ENCODE data around the gene EVC. TPM values are rescaled to one million over a fixed set of nuclear protein-coding genes. Genes with fewer than 3 reads are reported as not detected.

Gene EVC
- total RNA-seq, 4 donors from 2014 or later = 8.3 to 37.0 (median 19.3) TPM

GRCh38 chr4:5712931-5713330 is 1.9 kb downstream of the EVC start:
- no peak for TF ChIP-seq CTCF (IDR thresholded peaks at IDR 0.05; ENCODE audit: low read depth)

- TF ChIP-seq CTCF (IDR thresholded peaks at IDR 0.05; ENCODE audit: low read depth) = no peak
Observed at GRCh38 chr4:5713861-5714260, 2.9 kb downstream of the EVC start.

GRCh38 chr4:5715357-5715756 is 4.4 kb downstream of the EVC start:
- no peak for TF ChIP-seq CTCF (IDR thresholded peaks at IDR 0.05; ENCODE audit: low read depth)

GRCh38 chr4:5716391-5716790 is 5.4 kb downstream of the EVC start:
- no peak for TF ChIP-seq CTCF (IDR thresholded peaks at IDR 0.05; ENCODE audit: low read depth)

- no peak for TF ChIP-seq CTCF (IDR thresholded peaks at IDR 0.05; ENCODE audit: low read depth)
Observed at GRCh38 chr4:5717449-5718158, 6.6 kb downstream of the EVC start.

GRCh38 chr4:5718411-5718810 is 7.4 kb downstream of the EVC start:
- TF ChIP-seq CTCF (IDR thresholded peaks at IDR 0.05; ENCODE audit: low read depth) = no peak

- no peak for TF ChIP-seq CTCF (IDR thresholded peaks at IDR 0.05; ENCODE audit: low read depth)
Observed at GRCh38 chr4:5719350-5720055, 8.5 kb downstream of the EVC start.

Data from subcutaneous adipose tissue (tissue), 4 donors.